GM18909 (cell line): ENCODE results near the gene C17orf114.
A peak's percentile ranks its signal among the peaks of the same experiment; 100 is the strongest.

Experiments used
- ATAC-seq: cut with Tn5 transposase; IDR thresholded peaks from one replicate; pipeline ENCODE4 v1.9.1; 2021; ENCODE audit warnings: mild to moderate bottlenecking; ENCODE audit not compliant: unreplicated experiment, poor library complexity

C17orf114 gene

DNA sequence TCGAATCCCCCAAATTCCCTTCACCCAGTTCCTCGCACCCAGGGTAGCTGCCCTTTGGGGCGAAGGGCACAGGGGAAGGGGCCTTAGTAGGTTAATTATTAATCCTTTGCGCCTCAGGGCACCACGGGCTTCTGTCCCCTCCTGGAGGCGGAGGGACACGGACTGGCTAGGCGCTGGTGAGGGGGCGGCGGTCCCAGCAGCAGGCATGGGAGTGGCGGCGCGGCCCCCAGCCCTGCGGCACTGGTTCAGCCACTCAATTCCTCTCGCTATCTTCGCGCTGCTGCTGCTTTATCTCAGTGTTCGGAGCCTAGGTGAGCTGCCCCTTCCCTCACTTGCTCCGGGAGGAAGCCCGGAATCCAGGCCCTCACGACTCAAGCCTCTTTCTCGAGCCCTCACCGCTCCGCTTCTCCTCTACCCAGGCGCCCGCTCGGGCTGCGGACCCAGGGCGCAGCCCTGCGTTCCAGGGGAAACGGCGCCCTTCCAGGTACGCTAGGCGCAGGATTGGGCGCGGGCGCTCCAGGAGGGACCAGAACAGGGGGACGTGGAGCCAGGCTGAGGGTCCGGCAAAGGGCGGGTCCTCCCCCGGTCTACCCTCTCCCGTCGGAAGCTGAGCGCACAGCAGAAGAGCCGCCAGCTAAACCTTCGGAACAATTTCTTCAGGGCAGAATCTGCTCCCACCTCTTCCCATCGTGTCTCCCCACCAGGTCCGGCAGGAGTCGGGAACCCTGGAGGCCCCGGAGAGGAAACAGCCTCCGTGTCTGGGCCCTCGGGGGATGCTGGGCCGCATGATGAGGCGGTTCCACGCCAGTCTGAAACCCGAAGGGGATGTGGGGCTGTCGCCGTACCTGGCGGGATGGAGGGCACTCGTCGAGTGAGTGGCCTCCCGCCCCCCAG is 13.1 kb downstream of the C17orf114 start, which contains the start of gene GLTPD2:
Gene GLTPD2 (plus strand): TSS at position 158 of the 894 bp plus-strand sequence. CDS start 48 bp downstream, at position 206.
- peak; percentile 4 for ATAC-seq

DNA sequence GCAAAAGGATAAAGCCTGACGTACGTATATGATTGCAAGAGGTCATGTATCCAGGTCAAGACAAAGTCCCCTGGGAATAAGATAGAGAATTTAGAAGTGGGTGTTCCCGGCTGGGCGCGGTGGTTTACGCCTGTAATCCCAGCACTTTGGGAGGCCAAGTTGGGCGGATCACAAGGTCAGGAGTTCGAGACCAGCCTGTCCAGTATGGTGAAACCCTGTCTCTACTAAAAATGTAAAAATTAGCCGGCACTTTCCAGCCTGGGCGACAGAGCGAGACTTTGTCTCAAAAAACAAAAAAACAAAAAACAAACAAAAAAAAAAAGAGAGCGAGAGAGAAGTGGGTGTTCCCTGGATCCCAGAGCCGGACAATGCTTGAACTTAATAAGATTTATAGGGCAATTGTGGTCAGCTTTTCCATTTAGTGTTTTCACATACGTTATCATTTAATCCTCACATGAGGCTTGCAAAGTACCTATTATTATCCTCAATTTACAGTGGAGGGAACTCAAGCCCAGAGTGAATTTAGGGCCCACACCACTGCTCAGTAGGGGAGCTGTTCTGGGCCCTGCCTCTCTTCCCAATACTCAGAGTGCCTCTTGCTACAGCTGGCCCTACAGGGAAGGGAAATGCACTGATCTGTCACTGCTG is 13.8 kb downstream of the C17orf114 start:
- no peak for ATAC-seq

DNA sequence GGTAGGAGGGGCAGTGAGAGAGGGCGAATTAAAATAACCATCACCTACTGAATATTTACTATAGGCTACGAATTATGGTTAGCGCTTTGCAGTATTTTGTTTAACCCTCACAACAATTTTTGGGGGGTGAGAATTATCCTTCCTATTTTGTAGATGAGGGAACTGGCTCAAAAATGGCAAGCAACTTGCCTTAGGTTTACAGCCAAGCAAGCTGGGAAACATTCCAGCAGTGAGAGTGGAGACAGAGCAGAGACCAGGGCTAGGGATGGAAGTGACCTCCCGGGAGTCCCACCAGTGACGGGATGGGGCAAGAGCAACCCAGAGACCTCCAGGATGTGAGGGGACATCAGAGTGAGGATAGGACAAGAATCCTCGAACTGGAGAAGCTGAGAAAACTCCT is 15.6 kb downstream of the C17orf114 start:
- no peak for ATAC-seq

GRCh38 chr17:4786106-4786511 is 16.0 kb downstream of the C17orf114 start, which contains the start of gene VMO1:
VMO1 (minus strand) TSS chr17:4786364; CDS start chr17:4786352, 12 bp downstream.
- no peak for ATAC-seq

DNA sequence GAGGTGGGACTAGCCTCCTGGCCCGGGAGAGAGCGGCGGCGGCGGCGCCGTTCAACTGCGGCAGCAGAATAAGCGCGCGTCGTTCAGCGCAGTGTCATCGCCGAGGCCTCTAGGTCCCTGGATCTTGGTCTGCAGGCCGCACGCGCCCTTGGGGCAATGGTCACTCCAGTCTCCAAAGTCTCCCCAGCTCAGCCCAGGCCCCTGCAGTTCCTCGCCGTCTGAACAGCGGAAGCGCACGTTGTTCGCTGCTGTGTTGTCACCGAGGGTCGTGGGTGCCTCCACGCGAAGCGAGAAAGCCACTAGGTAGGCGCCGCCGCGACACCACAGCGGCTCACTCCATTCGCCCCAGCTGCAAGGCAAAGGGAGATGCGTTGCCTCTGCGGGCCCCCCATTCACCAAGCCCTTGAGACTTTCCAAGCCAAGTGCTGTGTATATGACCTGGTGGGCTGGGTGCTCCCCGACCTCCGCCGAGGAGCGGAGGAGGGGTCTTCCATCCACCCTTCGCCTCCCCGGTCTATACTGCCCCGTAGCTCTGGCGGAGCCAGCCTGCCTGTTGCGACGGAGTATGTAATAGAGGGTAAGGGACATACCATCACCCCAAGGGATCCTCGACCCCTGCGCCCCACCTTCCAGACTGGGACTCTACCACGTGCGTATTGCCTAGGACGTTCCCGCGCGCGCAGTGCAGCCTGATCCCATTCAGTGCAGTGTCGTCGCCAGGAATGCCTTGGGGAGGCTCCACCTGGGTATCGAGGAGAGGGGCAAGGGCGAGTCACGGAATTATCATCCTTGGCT is 16.6 kb downstream of the C17orf114 start:
- ATAC-seq = no peak

DNA sequence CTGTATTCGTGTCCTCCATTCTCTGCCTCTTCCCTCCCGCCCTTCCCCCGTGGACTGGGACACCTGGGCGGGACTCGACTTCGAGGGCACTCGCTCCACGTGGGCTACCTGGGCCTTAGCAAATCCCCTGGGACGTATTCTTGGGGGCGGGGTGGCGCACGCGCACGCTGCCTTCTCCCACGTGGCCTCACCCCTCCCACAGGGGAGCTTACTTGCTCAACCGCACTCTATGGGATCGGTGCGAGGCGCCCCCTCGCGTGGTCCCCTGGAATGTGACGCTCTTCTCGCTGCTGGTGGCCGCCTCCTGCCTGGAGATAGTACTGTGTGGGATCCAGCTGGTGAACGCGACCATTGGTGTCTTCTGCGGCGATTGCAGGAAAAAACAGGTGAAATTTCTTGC is 19.5 kb downstream of the C17orf114 start:
- ATAC-seq = no peak

- ATAC-seq = no peak
Observed at GRCh38 chr17:4780325-4780955, 21.7 kb downstream of the C17orf114 start.

- no peak for ATAC-seq
Observed at GRCh38 chr17:4777969-4778760, 24.0 kb downstream of the C17orf114 start.

- ATAC-seq = no peak
Observed at GRCh38 chr17:4772235-4772613, 29.9 kb downstream of the C17orf114 start.

DNA sequence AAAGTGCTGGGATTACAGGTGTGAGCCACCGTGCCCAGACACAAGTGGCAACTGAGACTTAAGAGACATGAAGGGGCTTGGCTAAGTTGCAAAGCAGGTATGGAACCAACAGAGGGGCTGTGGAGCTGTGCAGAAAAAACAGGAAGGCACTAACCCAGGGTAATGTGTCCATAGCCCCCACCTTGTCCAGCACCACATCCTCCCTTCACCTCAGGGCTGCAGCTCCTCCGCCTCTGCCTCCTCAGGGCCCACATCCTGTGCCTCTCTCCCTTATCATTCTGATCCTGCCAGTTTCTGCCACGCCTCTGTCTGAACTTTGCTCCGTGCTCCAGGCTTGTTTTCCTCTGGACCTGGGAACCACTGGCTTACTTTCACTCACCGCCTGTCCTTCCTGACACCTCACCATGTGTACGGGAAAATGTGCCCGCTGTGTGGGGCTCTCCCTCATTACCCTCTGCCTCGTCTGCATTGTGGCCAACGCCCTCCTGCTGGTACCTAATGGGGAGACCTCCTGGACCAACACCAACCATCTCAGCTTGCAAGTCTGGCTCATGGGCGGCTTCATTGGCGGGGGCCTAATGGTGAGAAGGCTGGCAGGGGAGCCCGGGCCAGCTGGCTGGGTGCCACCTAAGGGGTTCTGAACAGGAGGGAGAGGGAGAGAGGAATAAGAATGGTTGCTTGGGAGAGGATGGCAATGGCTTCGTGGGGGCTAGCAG is 30.5 kb downstream of the C17orf114 start, which contains the start of gene TM4SF5:
Gene TM4SF5 (plus strand): TSS at position 368 of the 716 bp plus-strand sequence. CDS start 37 bp downstream, at position 405.
- no peak for ATAC-seq

DNA sequence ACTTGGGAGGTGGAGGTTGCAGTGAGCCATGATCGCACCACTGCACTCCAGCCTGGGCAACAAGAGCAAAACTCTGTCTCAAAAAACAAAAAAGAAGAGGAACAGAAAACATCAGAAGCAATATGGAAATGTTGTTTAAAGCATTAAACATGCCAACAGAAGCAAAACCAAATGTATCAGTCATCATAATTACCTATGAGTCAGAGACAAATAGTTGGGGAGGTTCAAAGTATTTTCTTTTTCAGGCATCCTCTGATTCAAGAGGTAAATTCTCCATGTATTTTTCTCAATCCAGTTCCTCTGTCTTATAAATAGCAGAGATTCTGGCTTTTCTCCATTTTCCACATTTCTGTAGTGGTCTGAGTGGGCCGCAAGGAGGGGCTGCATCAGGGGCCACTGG is 32.5 kb downstream of the C17orf114 start:
- ATAC-seq = no peak

- ATAC-seq = no peak
Observed at GRCh38 chr17:4768298-4768697, 33.8 kb downstream of the C17orf114 start.

DNA sequence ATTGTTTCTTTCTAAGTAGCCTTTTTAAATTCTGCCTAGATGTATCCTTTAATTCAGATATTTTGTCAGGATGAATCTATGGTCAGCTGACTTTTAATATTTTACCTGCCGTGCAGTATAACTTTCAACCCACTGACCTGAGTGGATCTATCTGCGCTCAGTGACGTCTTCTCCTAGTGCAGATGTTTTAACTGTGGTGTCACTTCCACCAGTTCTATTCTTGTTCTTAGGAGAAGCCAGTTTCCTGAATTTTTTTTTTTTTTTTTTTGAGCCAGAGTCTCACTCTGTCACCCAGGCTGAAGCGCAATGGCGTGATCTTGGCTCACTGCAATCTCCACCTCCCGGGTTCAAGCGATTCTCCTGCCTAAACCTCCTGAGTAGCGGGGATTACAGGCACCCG is 35.4 kb downstream of the C17orf114 start:
- ATAC-seq = no peak

GRCh38 chr17:4766201-4766600 is 35.9 kb downstream of the C17orf114 start:
- no peak for ATAC-seq

GRCh38 chr17:4764595-4764994 is 37.5 kb downstream of the C17orf114 start:
- no peak for ATAC-seq

DNA sequence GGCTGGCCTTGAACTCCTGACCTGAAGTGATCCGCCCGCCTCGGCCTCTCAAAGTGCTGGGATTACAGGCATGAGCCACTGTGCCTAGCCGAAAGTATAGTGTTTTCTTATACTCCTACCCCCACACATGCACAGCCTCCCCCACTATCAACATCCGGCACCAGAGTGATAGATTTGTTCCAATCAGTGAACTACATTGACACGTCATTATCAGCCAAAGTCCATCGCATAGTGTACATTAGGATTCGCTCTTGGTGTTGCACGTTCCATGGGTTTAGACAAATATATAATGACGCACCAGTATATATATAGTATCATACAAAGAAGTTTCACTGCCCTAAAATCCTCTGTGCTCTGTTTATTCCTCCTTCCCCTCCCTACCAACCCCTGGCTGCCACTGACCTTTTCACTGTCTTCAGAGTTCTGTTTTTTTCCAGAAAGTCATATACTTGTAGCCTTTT is 42.3 kb downstream of the C17orf114 start:
- ATAC-seq = no peak

DNA sequence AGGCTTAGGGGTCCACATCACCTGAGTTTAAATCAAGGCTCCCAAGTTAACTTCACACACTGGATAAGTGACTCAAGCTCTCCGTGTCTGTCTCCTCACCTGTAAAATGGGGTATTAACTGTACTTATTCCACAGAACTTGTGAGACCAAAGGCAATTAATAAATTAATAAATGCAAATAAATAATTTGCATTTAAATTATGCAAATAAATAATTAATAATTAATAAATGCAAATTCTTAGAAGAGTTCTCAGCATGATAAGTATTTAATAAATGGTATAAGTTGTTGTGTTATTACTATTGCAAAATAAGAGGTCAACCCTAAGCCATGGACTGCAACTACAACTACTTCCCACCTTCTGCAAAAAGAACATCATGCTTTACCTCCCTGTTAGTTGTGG is 48.7 kb downstream of the C17orf114 start:
- ATAC-seq = no peak

GRCh38 chr17:4751932-4752331 is 50.2 kb downstream of the C17orf114 start:
- ATAC-seq = no peak
